HUES64 (cell line): ENCODE measurements around the gene LRRN2.
A peak's percentile ranks its signal among the peaks of the same experiment; 100 is the strongest.

ENCODE experiments used
- H3K27ac ChIP-seq: 2 replicates; pipeline ENCODE4 v1.7.0; 2013; ENCODE audit warnings: low read depth, low read length, inconsistent platforms
- H3K27me3 ChIP-seq: 2 replicates; pipeline ENCODE4 v1.6.1; 2013; ENCODE audit warnings: mild to moderate bottlenecking, low read length; ENCODE audit not compliant: insufficient read depth
- H3K36me3 ChIP-seq: 2 replicates; pipeline ENCODE4 v1.6.1; 2013; ENCODE audit warnings: mild to moderate bottlenecking, low read length; ENCODE audit not compliant: insufficient read depth
- H3K4me1 ChIP-seq: 2 replicates; pipeline ENCODE4 v1.6.1; 2013; ENCODE audit warnings: mild to moderate bottlenecking, low read length, moderate library complexity; ENCODE audit not compliant: insufficient read depth
- H3K4me3 ChIP-seq: 2 replicates; pipeline ENCODE4 v1.5.1; 2013; ENCODE audit warnings: mild to moderate bottlenecking, low read length, moderate library complexity
- H3K9ac ChIP-seq: 2 replicates; pipeline ENCODE4 v1.6.1; 2013; ENCODE audit warnings: mild to moderate bottlenecking, low read depth, low read length
- H3K9me3 ChIP-seq: 2 replicates; pipeline ENCODE4 v1.6.1; 2013; ENCODE audit warnings: low read depth, low read length; ENCODE audit not compliant: insufficient read depth
- WGBS: fragments of 150-250, 120-280 bp; methylation state at CpG from one replicate; pipeline ENCODE4 v1.1.7; 2013; ENCODE audit warnings: missing lambda C conversion rate; 5-methylcytosine and 5-hydroxymethylcytosine counted together

The LRRN2 gene

DNA sequence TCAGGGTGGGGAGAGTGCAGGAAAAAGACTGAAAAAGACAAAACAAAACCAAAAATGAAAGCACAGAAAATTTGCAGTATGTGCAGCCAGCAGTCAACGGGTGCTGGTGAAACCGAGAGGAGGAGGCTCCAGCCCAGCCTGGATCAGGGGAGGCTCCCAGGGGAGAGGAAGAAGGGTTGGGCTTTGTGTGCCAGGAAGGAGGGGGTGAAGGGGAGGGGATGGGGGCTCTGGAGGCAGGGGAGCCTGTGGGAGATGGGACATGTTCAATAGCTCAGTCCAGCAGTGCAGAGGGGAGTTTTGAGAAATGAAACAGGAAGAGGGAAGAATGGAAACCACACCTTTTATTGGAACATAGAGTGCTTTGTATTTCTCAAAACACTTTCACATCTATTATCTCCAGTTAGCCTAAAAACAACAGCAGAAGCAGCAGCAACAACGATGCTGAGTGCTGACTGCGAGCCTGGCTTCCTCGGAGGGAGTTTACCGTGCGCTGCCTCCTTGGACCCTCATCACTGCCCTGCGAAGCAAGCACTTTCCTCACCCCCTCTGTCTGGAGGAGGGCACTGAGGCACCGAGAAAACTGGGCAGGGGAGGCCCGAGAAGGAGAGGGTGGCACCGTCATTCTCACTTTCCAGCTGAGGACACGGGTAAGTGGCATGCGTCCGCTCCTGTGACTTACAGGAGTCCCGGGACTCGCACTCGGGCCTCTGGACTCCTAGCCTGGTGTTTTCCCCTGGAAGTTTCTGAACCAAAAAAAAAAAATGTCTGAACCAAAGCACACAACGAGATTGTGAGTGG, 106.5 kb downstream of the LRRN2 start:
- no peaks in the 10 kb centered on the region for H3K9me3 ChIP-seq
- 67% methylated on average over 18 of the region's 18 CpGs for WGBS
- H3K9ac ChIP-seq, result no peak overlapping the region
- peaks cover 42% of the 10 kb centered on the region for H3K4me1 ChIP-seq
- H3K36me3 ChIP-seq, result no peaks in the 10 kb centered on the region
- no peak overlapping the region for H3K27ac ChIP-seq
- H3K4me3 ChIP-seq, result no peak overlapping the region; the same call in 1 of the 2 replicates
- H3K27me3 ChIP-seq, result peaks cover 14% of the 10 kb centered on the region

DNA sequence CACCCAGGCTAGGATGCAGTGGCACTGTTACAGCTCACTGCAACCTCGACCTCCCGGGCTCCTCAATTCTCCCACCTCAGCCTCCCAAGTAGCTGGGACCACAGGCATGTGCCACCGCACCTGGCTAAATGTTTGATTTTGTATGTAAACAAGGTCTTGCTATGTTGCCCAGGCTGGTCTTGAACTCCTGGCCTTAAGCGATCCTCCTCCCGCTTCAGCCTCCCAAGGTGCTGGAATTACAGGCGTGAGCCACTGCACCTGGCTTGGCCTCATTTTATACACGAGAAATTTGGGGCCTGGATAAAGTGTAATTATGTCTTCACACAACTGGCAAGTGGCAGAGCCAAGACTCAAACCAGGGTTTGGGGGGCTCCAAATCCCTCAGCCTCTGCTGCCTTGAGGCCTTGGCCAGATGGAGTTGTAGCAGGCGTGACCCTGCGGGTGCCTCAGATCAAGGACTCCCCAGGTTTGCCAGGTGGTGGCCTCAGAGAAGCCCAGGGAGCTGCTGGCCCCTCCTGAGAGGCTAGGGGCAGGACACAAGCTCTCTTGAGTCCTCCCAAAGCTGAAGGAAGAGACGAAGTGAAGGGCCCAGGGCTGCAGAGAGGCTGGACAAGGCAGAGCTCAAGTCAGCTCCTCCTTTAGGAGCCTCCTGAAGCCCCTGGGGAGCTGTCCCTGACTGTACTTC, 107.6 kb downstream of the LRRN2 start:
- no peak overlapping the region for H3K9ac ChIP-seq
- WGBS, result 85% methylated on average over 10 of the region's 10 CpGs
- no peak overlapping the region for H3K27ac ChIP-seq

DNA sequence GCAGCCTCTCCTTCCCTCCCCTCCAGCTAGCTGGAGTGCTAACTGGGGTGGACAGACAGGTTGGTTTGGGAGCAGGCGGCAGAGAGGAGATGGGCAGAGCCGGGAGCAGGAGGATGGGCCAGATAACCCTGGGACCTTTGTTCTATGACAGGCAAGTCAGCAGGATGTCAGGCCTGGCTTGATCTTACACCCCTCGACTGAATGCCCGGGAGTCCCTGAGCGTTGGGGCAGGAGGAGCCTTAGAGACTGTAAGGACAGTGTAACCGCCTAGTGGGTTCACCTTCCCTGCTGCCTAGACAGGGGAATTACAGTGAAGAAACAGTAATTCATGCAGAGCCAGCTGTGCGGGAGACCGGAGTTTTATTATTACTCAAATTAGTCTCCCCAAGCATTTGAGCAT, 109.1 kb downstream of the LRRN2 start:
- no peak overlapping the region; the same call in 1 of the 2 replicates for H3K27ac ChIP-seq
- peaks cover 61% of the 10 kb centered on the region for H3K4me1 ChIP-seq

More for the DNA sequence above, 107.6 kb downstream of the LRRN2 start:
- Histone ChIP-seq H3K36me3 (no peaks in the 10 kb centered on the region), H3K9me3 (no peaks in the 10 kb centered on the region), H3K27me3 (peaks cover 14% of the 10 kb centered on the region), H3K4me1 (peaks cover 52% of the 10 kb centered on the region), H3K4me3 (no peak overlapping the region)

DNA sequence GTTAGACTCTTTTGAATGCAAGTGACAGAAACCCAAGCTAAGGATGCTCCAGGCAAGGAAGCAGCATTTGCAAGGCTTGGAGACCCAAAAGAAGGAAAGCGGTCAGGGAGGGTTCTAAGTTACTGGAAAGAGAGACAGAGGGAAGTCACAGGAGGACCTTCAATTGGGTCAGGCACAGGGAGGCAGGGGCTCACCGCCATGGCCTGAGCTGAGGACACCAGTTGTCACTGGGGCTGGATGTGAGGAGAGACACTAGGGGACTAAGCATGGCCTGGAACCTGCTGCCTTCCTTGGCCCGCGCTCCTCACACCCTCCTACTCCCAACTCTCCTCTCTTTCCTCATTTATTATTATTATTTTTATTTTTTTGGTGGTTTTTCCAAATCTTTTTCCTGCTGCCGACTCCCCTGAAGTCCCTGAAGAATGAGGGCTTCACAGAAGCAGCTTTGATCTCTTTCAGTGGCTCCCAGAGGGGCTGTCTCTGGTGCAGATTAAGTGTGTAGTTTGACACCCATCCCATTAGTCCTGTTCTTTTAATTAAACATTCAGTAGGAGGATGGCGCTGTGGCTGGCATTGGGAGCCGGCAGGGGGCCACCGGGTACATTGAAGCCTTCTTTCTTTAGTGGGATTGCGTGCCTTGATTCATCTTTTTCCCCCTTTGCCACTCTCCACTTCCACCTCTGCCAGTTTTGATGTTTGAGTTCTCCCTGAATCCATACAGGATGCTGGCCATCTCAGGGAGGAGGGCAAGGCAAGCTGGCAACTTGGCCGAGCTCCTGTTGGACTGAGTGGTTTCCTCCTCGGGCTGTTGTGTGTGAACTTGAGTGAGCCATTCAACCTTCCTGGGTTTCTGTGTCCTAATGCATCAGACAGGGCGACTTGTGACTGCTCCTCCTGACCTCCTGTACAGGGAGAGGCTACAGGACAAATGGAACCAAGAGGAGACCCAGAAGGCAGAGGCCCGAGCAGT, 110.0 kb downstream of the LRRN2 start:
- no peaks in the 10 kb centered on the region for H3K9me3 ChIP-seq
- WGBS, result 82% methylated on average over 11 of the region's 13 CpGs
- no peak overlapping the region for H3K9ac ChIP-seq
- no peak overlapping the region for H3K4me3 ChIP-seq
- peaks cover 14% of the 10 kb centered on the region for H3K27me3 ChIP-seq
- no peaks in the 10 kb centered on the region for H3K36me3 ChIP-seq
- H3K4me1 ChIP-seq, result peaks cover 65% of the 10 kb centered on the region
- H3K27ac ChIP-seq, result no peak overlapping the region

More for the DNA sequence above, 109.1 kb downstream of the LRRN2 start:
- Histone ChIP-seq H3K36me3 (no peaks in the 10 kb centered on the region), H3K27me3 (peaks cover 14% of the 10 kb centered on the region), H3K4me3 (no peak overlapping the region), H3K9me3 (no peaks in the 10 kb centered on the region), H3K9ac (no peak overlapping the region)
- 18% methylated on average over 8 of the region's 8 CpGs for WGBS

DNA sequence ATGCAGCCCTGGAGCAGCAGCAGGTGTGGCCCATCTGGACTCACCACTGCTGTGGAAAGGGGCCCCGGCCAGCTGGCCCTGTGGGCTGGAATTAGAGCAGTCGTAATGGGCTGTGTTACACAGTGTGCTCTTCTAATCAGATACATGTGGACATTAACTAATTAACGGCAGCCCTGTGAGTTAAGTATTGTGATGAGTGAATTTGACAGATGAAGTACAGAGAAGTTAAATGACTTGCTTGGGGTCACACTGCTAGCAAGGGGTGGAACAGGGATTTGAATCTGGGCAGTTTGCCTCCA, 110.7 kb downstream of the LRRN2 start:
- Histone ChIP-seq H3K27ac (peak overlapping the region; percentile 50; the same call in 1 of the 2 replicates), H3K4me3 (no peak overlapping the region), H3K36me3 (no peaks in the 10 kb centered on the region), H3K4me1 (peaks cover 65% of the 10 kb centered on the region), H3K9ac (no peak overlapping the region), H3K9me3 (no peaks in the 10 kb centered on the region), H3K27me3 (peaks cover 14% of the 10 kb centered on the region)
- 70% methylated on average over 3 of the region's 3 CpGs for WGBS

DNA sequence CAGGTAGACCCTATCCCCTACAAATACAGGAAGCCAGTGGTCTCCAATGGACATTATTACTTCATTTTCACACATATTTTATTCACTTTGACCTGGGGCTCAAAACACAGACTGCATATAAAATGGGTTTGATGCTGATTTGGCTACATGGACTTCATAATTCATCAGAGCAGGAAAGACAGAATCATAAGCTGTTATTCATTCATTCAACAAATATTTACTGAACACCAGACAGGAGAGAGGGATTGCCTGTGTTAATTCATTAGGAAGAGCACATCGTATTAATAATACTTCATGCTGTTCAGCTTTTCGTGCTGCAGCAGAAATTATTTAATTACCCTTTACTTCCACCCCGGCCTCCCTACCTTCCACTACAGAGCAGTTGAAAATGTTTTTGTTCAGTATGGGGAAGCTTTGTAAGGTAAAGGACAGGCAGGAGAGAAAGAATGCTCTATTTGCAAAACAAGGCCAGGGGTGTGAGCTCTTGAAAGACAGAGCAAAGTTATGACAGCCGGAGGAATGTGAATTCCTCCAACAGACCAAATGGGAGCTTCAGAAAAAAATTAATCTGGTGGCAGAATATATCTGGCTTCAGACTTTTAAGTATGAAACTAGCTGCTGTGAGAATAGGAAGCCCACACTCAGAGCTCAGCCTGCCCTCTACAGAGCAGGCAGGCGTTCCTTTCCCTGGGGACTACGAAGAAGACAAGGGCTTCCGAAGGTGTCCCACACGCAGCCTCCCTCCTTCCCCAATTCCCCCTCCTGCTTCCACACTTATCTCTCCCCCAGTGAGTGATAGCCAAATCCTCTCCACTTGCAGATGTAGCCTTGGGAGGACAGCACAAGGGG, 111.3 kb downstream of the LRRN2 start:
- Histone ChIP-seq H3K27ac (peak overlapping the region; percentile 50; the same call in 1 of the 2 replicates), H3K9me3 (no peaks in the 10 kb centered on the region), H3K27me3 (peaks cover 14% of the 10 kb centered on the region), H3K4me1 (peaks cover 62% of the 10 kb centered on the region), H3K4me3 (peak overlapping the region; percentile 11; the same call in 1 of the 2 replicates), H3K36me3 (no peaks in the 10 kb centered on the region), H3K9ac (no peak overlapping the region)
- 19% methylated on average over 7 of the region's 8 CpGs for WGBS

DNA sequence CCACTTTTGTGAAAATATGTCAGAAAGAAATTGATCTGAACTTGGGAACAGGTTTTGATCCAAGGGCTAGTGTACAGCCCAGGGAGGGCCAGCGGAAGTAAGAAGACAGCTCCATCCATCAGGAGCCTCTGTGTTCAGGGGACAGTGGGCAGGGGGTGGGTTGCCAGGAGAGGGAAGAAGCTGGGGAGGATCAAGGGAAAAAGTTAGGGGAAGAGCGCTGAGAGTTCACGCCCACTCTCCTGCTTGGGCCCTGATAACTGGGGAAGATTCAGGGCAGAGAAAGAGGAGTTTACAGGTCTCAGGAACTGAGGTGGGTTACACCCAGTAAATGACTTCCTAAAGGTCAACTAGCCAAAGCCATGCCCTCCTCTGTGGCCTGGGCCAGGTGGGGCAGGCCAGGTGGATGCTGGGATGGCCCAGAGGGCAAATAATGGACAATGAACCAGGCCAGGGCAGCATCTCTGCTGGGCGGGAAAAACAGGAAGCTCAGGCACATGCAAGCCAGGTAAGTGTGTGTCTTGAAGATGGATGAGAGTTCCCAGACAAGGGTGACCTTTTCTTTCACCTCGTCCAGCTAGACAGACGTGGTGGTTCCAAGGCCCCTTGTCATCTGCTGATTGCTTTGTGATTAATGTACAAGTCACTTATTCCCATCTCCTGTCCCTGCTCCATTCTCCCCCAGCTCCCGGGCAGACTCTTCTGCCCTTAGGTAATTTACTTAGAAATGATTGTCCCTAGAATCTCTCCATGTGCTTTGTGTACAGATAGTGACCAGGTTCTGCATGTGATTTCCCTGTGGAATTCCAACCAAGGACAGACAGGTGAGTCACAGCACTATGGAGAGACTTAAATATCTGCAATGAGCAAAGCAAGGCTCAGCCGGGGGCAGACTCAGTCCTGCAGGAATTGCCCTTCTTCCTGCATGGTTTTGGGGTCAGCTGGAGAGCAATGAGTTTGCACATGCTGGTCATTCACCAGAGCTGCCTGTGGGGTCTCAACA, 112.3 kb downstream of the LRRN2 start:
- Histone ChIP-seq H3K4me3 (no peak overlapping the region), H3K4me1 (peaks cover 56% of the 10 kb centered on the region), H3K9ac (no peak overlapping the region), H3K9me3 (no peaks in the 10 kb centered on the region), H3K36me3 (no peaks in the 10 kb centered on the region), H3K27me3 (peaks cover 14% of the 10 kb centered on the region), H3K27ac (peak overlapping the region; percentile 50; the same call in 1 of the 2 replicates)
- 86% methylated on average over 8 of the region's 8 CpGs for WGBS

DNA sequence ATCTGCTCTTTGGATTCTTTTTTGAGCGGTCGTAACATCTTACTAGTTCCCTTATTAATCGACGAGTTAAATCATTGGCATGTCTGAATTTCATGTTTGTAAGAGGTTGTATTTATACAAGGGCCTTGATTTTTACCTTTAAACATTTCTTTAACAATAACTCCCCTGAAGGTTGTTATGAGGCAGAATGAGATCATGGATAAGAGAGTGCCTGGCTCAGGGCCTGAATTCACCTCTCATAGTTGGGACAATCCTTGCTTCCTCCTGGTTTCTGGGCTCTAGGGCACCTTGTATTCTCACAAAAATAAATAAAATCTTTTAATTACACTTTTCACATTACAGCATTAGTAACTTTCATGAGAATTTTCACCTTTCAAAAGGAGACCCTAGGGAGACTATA, 113.9 kb downstream of the LRRN2 start:
- Histone ChIP-seq H3K27ac (no peak overlapping the region), H3K9ac (no peak overlapping the region), H3K27me3 (peaks cover 14% of the 10 kb centered on the region), H3K36me3 (no peaks in the 10 kb centered on the region), H3K4me1 (peaks cover 51% of the 10 kb centered on the region), H3K9me3 (no peaks in the 10 kb centered on the region), H3K4me3 (no peak overlapping the region)
- WGBS, result 84% methylated on average over 4 of the region's 4 CpGs

DNA sequence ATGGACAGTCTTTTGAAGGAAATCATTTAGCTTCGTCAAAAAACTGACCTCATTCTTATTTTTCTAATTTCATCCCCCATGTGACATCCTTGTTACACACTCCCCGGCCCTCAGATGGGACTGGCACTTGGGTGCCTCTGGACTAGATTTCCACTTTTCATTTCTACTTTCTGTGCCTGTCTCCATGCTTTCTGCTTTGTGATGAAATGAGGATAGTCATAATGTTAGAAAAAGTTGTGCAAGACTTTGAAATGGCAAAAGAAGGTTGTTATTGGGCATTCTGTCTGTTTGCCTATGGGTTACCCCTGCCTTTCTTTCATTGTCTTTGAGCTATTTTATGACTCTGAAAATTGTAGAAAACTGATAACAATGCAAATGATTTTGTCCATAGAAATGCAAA, 114.4 kb downstream of the LRRN2 start:
- Histone ChIP-seq H3K27me3 (peaks cover 14% of the 10 kb centered on the region), H3K4me3 (no peak overlapping the region), H3K27ac (no peak overlapping the region), H3K36me3 (no peaks in the 10 kb centered on the region), H3K4me1 (peaks cover 50% of the 10 kb centered on the region), H3K9ac (no peak overlapping the region), H3K9me3 (no peaks in the 10 kb centered on the region)
- WGBS, result 94% methylated on average over 2 of the region's 2 CpGs
